ENCODE results near the gene CRABP1.

DNA sequence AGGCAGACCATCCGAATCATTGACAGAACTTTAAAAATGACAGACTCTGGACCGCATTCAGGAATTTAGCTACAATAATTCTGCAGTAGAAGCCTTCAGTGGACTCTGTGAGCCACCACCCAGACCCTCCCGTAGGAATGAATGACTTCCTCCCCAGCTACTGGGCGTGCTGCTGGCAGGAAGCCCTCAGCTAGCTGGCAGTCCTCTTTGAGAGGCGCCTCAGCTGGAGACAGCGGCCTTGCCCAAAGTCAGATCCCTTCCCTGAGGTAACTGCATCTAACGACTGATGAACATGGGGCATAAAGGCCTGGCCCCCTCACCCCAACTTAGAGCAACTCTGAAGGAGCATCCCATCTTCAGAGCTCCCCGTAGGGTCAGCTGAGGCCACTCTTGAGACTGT lies 25.8 kb downstream of the CRABP1 start:
- TF ChIP-seq HDAC6 (IDR thresholded peaks at IDR 0.05; ENCODE audit: unreplicated experiment) (no peak), TAF1 (IDR thresholded peaks at IDR 0.05; ENCODE audit: borderline replicate concordance, low read depth, low read length) (no peak), POLR2AphosphoS5 (IDR thresholded peaks at IDR 0.05; ENCODE audit: low read length) (no peak), GABPA (IDR thresholded peaks at IDR 0.05; ENCODE audit: low read depth) (no peak), SP1 (IDR thresholded peaks at IDR 0.05; ENCODE audit: low read depth, low read length) (no peak), YY1 (IDR thresholded peaks at IDR 0.05; ENCODE audit: low read depth, low read length) (no peak), MEF2A (IDR thresholded peaks at IDR 0.05; ENCODE audit: insufficient read depth, low read depth, low read length) (no peak), TBL1XR1 (IDR thresholded peaks at IDR 0.05; ENCODE audit: low read depth, low read length) (no peak), EP300 (IDR thresholded peaks at IDR 0.05; ENCODE audit: borderline replicate concordance in 1 of 2, control insufficient read depth in 1 of 2, low read depth in 2 of 2, low read length in 2 of 2) (no peak)
- TF ChIP-seq, protein P1, sequence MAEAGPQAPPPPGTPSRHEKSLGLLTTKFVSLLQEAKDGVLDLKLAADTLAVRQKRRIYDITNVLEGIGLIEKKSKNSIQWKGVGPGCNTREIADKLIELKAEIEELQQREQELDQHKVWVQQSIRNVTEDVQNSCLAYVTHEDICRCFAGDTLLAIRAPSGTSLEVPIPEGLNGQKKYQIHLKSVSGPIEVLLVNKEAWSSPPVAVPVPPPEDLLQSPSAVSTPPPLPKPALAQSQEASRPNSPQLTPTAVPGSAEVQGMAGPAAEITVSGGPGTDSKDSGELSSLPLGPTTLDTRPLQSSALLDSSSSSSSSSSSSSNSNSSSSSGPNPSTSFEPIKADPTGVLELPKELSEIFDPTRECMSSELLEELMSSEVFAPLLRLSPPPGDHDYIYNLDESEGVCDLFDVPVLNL (IDR thresholded peaks at IDR 0.05; ENCODE audit: low read depth, low read length) = no peak
- TF ChIP-seq, protein P2, sequence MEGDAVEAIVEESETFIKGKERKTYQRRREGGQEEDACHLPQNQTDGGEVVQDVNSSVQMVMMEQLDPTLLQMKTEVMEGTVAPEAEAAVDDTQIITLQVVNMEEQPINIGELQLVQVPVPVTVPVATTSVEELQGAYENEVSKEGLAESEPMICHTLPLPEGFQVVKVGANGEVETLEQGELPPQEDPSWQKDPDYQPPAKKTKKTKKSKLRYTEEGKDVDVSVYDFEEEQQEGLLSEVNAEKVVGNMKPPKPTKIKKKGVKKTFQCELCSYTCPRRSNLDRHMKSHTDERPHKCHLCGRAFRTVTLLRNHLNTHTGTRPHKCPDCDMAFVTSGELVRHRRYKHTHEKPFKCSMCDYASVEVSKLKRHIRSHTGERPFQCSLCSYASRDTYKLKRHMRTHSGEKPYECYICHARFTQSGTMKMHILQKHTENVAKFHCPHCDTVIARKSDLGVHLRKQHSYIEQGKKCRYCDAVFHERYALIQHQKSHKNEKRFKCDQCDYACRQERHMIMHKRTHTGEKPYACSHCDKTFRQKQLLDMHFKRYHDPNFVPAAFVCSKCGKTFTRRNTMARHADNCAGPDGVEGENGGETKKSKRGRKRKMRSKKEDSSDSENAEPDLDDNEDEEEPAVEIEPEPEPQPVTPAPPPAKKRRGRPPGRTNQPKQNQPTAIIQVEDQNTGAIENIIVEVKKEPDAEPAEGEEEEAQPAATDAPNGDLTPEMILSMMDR (IDR thresholded peaks at IDR 0.05 in 2 of 3, conservative IDR thresholded peaks at IDR 0.05 in 1 of 3; ENCODE audit: control insufficient read depth in 2 of 3, extremely low read depth in 1 of 3, insufficient read depth in 1 of 3, low read depth in 3 of 3, low read length in 3 of 3) = no peak
- TF ChIP-seq, protein P3, sequence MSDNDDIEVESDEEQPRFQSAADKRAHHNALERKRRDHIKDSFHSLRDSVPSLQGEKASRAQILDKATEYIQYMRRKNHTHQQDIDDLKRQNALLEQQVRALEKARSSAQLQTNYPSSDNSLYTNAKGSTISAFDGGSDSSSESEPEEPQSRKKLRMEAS (IDR thresholded peaks at IDR 0.05; ENCODE audit: low read depth, low read length) = no peak
- TF ChIP-seq, protein P4, sequence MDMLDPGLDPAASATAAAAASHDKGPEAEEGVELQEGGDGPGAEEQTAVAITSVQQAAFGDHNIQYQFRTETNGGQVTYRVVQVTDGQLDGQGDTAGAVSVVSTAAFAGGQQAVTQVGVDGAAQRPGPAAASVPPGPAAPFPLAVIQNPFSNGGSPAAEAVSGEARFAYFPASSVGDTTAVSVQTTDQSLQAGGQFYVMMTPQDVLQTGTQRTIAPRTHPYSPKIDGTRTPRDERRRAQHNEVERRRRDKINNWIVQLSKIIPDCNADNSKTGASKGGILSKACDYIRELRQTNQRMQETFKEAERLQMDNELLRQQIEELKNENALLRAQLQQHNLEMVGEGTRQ (IDR thresholded peaks at IDR 0.05; ENCODE audit: borderline replicate concordance, low read depth, low read length) = no peak

All from GM12878 (cell line).